HG02759 (cell line): ENCODE results near the gene GNE.
A peak's percentile ranks its signal among the peaks of the same experiment; 100 is the strongest.
"Not testable (repeated sequence)": the region's sequence is repeated elsewhere in the genome, so short reads cannot be mapped to it uniquely, and the experiment has no call there.

Experiments used
- ATAC-seq: cut with Tn5 transposase; IDR thresholded peaks from one replicate; pipeline ENCODE4 v1.9.1; 2021; ENCODE audit warnings: mild to moderate bottlenecking, moderate library complexity; ENCODE audit not compliant: unreplicated experiment

GNE gene

GRCh38 chr9:36258208-36258995, at the start of gene GNE:
TSS of gene GNE (minus strand) at chr9:36258448. CDS start at chr9:36249355, 9,093 bp downstream.
- ATAC-seq = peak; percentile 89

- no peak for ATAC-seq
Observed at GRCh38 chr9:36306471-36307306, 48.4 kb upstream of the GNE start.

- ATAC-seq = not testable (repeated sequence)
Observed at GRCh38 chr9:36304366-36304765, 46.1 kb upstream of the GNE start.

GRCh38 chr9:36301227-36301626, 43.0 kb upstream of the GNE start:
- ATAC-seq = no peak

- no peak for ATAC-seq
Observed at GRCh38 chr9:36298566-36298965, 40.3 kb upstream of the GNE start.

GRCh38 chr9:36297798-36298197, 39.5 kb upstream of the GNE start:
- no peak for ATAC-seq

- not testable (repeated sequence) for ATAC-seq
Observed at GRCh38 chr9:36294996-36295395, 36.7 kb upstream of the GNE start.

- ATAC-seq = no peak
Observed at GRCh38 chr9:36293918-36294317, 35.7 kb upstream of the GNE start.

- ATAC-seq = no peak
Observed at GRCh38 chr9:36293171-36293570, 34.9 kb upstream of the GNE start.

GRCh38 chr9:36292641-36293040, 34.4 kb upstream of the GNE start:
- no peak for ATAC-seq

- ATAC-seq = no peak
Observed at GRCh38 chr9:36290996-36291395, 32.7 kb upstream of the GNE start.

- no peak for ATAC-seq
Observed at GRCh38 chr9:36289836-36290435, 31.7 kb upstream of the GNE start.

GRCh38 chr9:36288070-36288469, 29.8 kb upstream of the GNE start:
- no peak for ATAC-seq

- no peak for ATAC-seq
Observed at GRCh38 chr9:36286388-36286787, 28.1 kb upstream of the GNE start.

GRCh38 chr9:36284226-36284625, 26.0 kb upstream of the GNE start:
- no peak for ATAC-seq

- no peak for ATAC-seq
Observed at GRCh38 chr9:36282275-36282674, 24.0 kb upstream of the GNE start.

- ATAC-seq = no peak
Observed at GRCh38 chr9:36280989-36281388, 22.7 kb upstream of the GNE start.

- ATAC-seq = no peak
Observed at GRCh38 chr9:36278243-36278642, 20.0 kb upstream of the GNE start.

GRCh38 chr9:36276781-36277181, 18.5 kb upstream of the GNE start:
- ATAC-seq = no peak

GRCh38 chr9:36276254-36276653, 18.0 kb upstream of the GNE start:
- no peak for ATAC-seq

GRCh38 chr9:36275060-36275459, 16.8 kb upstream of the GNE start:
- ATAC-seq = no peak

GRCh38 chr9:36273354-36273753, 15.1 kb upstream of the GNE start:
- ATAC-seq = not testable (repeated sequence)
